HG02763 (cell line): ENCODE data around the gene CDK11A.
"Not testable (repeated sequence)": the region's sequence is repeated elsewhere in the genome, so short reads cannot be mapped to it uniquely, and the experiment has no call there.

Experiments
- ATAC-seq: cut with Tn5 transposase; IDR thresholded peaks from one replicate; pipeline ENCODE4 v1.9.1; 2021; ENCODE audit warnings: mild to moderate bottlenecking, moderate library complexity; ENCODE audit not compliant: unreplicated experiment

CDK11A gene

DNA sequence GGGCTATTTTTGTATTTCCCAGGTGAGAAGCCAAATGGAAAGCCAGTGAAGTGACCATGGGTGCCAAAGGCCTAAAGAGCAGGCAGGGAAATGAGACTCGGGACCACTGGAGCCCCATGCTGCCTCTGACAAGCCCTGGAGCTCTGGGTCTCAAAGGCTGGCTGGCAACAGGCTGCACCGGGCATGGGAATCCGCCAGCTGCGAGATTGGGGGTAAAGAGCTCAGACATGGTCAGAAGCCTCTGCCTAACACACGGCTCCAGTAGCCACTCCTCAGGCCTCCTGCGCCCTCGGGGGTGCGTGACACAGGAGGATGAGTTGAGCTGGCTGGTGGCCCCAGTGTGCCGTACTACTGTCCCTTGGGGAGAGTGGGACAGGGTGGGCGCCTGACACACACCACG is 59.8 kb downstream of the CDK11A start:
- ATAC-seq: not testable (repeated sequence)

DNA sequence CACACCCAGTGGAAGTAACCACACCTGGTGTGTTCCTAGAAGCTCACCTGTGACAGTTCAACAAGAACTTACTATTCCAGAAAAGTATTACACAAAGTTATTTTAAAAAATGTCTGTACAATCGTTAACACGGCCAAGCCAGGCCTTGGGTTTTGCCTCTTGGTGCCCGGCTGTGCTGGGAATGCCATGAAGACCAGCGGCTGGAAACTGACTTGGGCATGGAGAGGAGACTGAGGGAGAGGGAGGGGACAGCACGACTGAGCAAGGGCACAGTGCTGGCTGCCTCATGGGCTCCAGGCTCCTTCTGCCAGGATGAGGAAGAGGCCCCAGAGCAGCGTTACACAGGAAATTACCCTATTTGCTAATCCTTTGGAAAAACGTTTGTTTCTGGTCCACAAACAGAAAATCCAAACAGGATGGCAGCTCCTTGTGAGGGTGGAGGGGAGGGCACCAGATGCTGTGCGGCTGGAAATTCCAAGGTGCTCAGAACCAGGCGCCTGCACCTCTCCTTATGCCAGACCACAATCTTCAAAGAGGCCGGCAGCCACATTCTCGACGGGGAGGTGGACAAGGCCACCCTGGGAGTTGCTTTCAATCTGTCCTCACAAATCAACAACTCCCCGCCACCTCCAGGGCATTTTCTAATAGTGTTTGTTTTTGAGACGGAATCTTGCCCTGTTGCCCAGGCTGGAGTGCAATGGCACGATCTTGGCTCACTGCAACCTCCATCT is 61.2 kb downstream of the CDK11A start:
- not testable (repeated sequence) for ATAC-seq

DNA sequence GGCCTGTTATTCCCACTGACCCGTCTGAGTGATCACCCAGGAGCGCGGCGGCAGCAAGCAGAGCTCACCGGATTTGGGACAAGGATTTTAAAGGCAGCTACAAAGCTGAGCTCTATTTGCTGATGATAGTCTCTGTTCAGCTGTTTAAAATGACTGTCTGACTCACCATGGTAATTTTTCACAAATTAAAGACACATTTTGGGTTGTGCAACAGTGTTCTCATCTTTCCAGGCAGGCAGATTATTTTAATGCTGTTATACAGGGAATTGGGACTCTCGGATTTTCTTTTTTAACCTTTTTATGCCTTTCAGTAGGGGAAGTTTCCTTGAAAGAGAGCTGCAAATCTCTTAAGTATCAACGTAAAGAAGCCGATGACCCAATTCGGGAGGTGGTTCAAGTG is 61.8 kb downstream of the CDK11A start:
- not testable (repeated sequence) for ATAC-seq

DNA sequence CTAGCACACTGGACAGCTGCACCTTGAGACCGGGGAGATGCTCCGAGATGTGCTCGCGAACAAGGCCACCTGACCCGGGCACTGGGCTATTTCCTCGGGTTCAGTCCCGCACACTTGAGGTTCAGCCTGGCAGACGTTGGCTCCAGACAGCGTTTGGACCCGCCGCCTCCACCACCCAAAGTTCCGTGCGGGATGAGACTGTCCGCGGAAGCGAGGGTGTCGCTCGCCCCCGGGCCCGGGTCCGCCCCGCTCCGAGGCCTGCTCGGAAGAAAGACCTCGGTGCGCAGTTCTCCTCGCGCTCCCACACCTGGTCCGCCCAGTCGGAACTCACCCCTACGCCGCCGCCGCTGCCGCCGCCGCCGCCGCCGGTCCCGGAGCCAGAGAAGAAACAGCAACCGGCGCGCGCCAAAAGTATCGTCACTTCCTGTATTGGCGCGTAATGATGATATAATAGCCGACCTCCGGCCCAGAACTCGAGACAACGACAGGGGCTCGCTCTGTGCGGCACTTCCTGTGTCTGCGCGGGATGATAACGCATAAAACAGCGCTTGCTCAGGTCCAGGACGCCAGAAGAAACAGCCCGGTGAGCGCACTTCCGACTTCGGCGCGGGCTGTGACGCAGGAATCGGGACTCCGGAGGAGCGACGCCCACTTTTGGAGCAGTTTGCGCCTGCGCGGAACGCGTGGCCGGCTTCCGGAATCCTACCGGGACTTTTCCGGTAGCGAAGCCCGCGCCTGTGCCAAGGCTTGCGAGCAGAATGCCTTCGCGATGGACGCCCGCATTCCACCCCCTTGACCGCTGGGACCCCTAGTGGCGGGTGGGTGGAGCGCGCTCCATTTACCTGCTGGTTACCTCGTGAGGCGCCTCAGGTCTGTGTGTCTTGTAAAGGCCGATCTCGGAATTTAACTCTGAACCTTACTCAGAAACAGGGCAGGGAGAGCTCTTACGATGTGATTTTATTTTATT is 65.3 kb downstream of the CDK11A start, which contains the start of gene CDK11B:
Gene CDK11B, minus strand, starts transcription at position 422 of the 967 bp plus-strand sequence. CDS start 1,519 bp downstream, outside the sequence.
- ATAC-seq: peak; percentile 93
